Activated CD8-positive, alpha-beta memory T cell treated with anti-CD3 and anti-CD28 coated beads, Interleukin-2, amount 50 U/mL, for 24 hours (primary cell): ENCODE results near the gene CSF3R.
"Not testable (repeated sequence)": the region's sequence is repeated elsewhere in the genome, so short reads cannot be mapped to it uniquely, and the experiment has no call there.

Experiments used
- DNase-seq: peaks from one replicate; pipeline ENCODE4 v3.0.0-alpha.2; 2020; ENCODE audit errors: extremely low read depth

Gene CSF3R

DNA sequence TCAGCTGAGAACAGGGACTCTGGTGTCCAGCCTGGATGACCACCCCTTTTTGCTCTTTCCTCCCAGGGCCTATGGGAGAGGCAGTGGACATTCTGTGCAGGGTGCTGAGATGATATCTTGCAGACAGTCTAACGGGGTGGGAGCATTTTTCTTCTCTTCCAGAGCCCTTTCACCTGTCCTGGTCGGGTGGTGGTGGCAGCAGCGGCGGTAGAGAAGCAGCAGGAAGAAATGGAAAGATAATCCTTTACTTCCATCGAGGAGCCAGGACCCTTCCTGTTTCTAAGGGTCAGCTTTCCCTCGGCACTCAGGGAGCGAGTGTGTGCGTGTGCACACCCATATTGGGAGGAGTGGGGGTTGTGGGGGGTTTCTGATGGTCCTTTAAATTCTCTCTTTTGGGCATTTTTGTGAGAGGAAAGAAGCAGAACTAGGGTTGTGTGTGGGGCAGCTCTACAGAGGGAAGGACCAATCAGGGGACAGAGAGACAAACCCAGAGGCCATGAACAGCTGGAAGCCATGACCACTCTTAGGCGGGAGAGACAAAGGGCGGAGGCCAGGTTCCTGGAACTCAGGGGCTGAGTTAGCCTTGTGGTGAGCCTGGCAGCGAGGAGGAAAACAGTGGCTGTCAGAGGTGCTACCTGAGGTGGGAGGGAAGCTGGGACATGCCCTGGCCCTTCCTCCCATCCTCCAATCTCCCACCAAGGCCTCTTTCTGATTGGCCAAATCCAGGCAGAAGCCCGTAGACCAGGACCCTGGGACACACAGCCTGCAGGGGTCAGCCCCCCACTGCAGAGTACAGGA, 31.2 kb upstream of the CSF3R start:
- DNase-seq: no peak

DNA sequence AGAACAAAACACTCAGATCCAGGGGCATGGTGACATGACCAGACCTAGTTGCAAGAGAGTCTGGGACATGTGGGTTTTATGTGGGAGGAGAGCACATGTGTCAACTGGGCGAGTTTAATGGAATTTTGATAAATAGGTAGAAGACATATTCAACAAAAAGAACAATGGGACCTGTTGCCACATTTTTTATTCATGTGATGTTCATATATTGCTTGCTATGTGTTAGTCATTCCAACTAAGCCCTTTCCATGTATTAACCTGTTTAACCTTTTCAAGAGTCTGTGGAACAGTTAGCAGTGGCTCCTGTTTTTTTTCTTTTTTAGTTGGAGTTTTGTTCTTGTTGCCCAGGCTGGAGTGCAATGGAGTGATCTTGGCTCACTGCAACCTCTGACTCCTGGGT, 30.1 kb upstream of the CSF3R start:
- DNase-seq: no peak

DNA sequence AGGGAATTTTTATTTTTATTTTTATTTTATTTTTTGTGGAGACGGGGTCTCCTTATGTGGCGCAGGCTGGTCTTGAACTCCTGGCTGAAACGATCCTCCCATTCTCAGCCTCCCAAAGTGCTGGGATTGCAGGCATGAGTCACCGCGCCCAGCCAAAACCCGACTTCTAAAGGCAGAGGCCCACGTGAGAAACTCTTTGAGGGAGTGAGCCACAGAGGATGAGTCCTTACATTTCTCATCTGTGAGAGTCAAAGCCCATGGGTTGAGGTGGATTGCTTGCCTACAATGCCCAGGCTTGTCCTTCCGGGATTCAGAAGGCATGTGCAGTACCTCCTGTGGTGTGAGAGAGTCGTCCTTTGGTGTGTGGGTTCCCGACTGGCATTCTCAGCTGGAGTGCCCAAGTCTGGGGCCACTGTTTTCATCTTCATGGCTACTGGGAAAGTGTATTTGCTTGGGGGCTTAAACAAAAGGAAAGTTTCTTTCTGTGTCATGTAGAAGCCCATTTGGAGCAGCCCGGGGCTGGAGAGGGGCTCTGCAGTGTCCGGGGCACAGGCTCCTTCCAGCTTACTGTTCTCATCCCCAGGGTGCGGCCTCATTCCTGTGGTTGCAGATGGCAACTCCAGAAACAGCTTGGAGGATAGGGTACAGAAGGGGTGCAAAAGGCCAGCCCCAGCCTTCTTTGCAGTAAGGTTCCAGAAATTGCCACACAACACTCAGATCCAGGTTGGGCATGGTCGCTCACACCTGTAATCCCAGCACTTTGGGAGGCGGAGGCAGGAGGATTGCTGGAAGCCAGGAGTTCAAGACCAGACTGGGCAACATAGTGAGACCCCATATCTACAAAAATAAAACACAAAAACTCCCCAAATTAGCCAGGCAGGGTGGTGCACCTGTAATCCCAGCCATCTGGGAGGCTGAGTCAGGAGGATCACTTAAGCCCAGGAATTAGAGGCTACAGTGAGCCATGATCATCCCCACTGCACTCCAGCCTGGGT, 29.4 kb upstream of the CSF3R start:
- DNase-seq: no peak

DNA sequence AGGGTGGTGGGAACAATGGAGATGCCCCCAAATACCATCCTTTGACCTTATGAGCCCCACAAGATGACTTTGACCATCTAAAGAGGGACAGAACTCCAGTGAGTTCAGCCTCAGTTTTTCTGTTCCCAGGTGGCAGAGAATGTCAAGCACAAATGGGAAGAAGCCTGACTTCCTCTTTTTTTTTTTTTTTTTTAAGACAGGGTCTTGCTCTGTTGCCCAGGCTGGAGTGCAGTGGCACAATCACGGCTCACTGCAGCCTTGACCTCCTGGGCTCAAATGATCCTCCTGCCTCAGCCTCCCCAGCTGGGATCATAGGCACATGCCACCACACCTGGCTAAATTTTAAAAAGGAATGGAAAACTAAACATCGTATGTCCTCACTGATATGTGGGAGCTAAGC, 28.5 kb upstream of the CSF3R start:
- DNase-seq: not testable (repeated sequence)

DNA sequence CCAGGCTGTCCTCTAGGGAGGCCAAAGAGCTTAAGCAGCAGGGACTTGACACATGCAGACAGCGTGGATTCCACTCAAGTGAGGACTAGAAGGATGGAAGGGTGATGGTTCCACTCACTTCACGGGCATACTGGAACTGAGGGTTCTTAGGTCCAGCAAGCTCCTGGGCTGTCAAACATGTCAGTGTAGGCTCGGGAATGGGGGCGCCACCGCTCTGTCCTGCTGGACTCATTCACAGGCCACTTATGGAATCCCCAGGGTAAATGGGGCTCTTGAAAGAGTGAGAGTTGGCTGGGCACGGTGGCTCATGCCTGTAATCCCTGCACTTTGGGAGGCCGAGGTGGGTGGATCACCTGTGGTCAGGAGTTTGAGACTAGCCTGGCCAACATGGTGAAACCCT, 27.7 kb upstream of the CSF3R start:
- DNase-seq: no peak

DNA sequence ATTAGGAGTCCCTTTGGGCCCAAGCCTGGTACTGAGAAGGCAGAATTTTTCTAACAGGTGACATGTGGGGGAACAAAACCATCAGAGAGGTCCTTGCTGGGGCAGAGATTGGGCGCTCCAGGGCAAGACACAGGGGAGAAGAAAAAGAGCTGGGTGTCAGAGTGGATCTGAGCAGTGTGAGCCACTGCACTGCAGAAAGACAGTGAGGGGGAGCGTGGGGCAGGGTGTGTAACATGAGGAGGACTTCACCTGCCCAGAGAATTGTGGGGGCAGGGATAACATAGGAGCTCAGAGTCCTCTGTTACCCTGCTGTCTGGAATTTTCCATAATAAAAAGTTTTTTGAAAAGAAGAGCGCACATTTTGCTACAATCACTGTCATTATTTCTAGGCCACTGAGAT, 25.5 kb upstream of the CSF3R start:
- no peak for DNase-seq

DNA sequence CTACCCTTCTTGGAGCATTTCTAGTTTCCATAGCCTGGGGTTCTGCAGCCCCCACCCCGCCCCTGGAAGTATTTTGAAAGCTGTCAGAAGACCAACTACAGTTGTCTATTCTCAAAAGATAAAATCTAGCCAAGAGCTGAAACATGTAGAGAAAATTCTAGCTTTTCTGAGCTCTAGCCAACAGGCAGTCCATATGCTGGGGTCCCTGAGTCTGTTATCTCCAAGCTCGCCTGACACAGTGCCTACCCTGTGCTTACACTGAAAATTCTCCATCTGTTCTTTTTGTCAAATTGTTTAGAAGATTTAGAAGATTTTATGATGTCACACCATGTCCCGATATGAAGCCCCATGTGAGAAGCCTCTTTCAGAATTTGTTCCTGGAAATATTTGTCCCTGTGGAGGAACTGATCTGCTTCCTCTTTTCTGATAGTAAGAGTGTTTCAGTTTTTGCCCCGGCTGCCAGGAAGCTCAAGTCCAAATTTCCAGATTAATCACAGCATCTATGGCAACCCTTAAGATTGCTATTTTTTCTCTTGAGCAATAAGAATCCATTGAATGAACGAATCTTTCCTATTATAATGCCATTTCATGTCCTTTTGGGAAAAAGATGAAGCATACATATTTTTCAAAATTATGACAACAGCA, 23.7 kb upstream of the CSF3R start:
- DNase-seq: no peak

DNA sequence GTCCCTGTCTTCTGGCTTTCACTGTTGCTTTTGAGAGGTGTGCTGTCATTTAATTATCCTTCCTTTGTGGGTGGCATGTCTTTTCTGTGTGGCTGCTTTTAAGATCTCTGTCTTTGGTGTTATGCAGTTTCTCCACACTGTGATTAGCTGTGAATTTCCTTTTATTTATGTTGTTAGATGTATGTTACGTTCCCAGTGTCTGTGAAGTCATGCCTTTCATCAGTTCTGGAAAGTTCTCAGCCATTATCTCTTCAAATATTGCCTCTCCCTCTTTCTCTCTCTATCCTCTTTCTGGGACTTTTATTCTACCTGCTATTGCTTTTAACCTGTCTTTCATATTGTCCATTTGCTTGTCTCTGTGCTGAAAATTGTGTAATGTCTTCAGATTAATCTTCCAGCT, 21.0 kb upstream of the CSF3R start:
- DNase-seq: no peak

DNA sequence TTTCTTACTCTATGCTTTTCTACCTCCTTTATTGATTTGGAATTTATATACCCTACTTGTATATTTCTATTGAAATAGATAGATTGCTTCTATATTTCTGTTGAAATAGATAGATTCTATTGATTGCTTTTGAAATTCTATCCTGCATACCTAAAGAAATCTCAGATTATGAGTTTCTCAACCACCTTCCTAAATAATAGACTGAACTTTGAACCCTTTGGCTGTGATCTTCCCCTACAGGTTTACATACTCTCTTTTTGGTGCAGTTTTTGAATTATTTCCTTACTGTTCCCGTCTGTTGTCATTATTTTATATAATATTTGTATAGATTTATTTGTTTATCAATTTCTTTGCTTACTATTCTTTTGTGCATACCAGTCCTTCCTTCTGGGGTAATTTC, 20.4 kb upstream of the CSF3R start:
- no peak for DNase-seq

DNA sequence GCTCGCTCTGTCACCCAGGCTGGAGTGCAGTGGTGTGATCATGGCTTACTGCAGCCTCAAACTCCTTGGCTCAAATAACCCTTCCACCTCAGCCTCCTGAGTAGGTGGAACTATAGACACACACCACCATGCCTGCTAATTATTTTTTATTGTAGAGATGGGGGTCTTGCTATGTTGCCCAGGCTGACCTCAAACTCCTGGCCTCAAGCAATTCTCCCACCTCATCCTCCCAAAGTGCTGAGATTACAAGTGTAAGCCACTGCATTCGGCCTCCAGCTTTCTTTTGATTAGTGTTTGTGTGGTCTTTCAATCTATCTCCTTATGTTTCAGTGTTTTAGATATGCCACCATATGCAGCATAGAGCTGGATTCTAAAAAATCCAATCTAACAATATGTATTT, 19.9 kb upstream of the CSF3R start:
- DNase-seq: no peak

DNA sequence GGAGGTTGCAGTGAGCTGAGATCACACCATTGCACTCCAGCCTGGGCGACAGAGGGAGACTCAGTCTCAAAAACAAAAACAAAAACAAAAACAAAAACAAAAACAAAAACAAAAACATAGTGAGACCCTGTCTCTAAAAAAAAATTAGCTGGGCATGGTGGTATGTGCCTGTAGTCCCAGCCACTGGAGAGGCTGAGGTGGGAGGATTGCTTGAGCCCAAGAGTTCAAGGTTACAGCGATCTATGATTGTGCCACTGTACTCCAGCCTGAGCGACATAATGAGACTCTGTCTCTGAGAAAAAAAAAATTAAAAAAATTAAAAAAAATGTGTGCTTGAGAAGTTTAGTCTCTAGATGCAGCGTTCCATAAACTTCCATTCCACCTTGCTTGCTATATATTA, 19.2 kb upstream of the CSF3R start:
- not testable (repeated sequence) for DNase-seq

DNA sequence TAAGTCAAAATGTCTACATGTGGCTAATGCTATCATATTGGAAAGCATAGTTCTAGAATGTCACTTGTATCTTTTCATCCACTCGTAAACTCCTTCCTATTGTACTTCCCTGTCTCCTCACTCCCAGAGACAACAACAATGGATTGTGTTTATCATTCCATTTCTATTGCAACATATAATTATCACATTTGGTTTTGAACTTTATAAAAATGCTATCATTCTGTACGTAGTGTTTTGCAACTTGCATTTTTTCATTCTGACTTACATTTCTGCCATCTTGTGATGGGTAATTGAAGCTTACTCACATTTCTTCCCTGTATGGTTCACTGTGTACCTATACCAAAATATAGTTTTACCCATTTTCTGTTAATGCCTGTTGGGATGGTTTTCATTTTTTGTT, 14.5 kb upstream of the CSF3R start:
- no peak for DNase-seq

DNA sequence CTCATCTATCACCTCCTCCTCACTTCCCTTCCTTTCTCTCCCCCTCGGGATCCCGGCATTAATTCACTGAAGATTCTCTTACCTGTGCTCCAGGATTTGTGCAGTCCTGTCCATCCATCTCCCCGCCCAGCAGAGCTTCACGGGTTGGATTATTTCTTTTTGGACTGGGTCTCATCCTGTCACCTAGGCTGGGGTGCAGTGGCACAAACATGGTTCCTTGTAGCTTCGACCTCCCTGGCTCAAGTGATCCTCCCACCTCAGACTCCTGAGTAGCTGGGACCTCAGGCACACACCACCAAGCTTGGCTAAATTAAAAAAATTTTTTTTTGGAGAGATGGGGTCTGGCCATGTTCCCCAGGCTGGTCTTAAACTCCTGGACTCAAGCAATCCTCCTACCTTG, 12.3 kb upstream of the CSF3R start:
- DNase-seq: no peak

DNA sequence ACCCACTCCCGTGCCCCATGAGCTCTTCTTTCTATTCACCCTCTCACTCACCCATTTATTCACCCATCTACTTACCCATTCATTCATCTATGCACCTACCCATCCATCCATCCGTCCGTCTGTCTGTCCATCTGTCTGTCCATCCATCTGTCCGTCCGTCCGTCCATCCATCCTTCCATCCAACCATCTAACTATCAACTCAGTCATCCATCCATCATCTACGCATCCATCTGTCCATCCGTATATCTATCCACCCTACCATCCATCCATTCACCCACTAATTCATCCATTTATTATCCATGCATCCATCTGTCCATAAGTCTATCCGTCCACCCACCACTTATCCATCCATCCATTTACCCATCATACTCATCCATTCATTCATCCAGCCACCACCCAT, 10.8 kb upstream of the CSF3R start:
- no peak for DNase-seq

DNA sequence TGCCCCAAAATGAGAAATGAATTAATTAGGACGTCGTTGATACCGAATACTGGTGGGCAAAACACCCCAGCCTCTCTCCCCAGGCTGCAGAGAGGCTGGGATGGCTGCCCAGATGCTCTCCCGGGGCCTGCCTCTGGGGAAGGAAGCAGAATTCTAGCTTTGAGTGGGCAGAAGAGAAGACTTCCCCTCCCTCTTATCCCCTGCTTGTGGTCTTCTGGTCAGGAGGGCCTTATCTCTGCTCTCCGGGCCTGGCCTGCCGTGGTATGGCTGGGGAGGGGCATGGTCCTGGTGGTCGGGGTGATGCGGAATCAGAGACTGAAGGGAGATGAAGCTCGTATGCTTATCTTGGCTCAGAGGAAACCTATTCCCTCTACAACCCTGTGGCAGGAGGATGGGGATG, 9.8 kb upstream of the CSF3R start:
- no peak for DNase-seq

DNA sequence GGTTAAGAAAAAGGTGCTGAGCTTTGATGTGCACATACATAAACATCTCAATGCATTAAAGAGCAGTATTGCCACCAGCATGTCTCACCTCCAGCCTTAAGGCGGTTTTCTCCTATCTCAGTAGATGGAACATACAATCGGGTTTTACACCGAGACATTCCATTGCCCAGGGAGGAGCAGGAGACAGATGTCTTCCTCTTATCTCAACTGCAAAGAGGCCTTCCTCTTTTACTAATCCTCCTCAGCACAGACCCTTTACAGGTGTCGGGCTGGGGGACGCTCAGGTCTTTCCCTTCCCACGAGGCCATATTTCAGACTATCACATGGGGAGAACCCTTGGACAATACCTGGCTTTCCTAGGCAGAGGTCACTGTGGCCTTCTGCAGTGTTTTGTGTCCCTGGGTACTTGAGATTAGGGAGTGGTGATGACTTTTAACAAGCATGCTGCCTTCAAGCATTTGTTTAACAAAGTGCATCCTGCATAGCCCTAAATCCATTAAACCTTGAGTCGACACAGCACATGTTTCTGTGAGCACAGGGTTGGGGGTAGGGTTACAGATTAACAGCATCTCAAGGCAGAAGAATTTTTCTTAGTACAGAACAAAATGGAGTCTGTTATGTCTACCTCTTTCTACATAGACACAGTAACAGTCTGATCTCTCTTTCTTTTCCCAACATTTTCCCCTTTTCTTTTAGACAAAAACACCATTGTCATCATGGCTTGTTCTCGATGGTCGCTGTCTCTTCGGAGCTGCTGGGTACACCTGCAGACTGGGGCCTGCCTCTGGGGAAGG, 6.7 kb upstream of the CSF3R start:
- not testable (repeated sequence) for DNase-seq

DNA sequence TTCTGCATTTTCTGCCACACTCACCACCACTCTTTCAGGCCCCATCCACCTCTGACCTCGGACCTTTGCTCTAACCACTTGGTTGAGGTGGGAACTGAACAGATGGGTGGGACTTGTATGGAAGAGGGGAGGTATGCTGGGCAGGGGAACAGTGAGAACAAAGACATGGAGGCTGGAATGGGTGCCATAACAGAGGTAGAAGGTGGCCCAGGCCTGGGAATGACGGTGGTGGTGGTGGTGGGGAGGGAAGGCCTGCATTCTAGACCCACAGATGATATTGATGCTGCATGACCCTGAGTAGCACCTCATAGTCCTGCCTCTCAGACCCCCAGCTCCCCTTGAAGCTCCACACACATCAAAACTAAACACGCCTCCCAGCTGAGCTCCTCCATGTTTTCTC, 5.2 kb upstream of the CSF3R start:
- no peak for DNase-seq

DNA sequence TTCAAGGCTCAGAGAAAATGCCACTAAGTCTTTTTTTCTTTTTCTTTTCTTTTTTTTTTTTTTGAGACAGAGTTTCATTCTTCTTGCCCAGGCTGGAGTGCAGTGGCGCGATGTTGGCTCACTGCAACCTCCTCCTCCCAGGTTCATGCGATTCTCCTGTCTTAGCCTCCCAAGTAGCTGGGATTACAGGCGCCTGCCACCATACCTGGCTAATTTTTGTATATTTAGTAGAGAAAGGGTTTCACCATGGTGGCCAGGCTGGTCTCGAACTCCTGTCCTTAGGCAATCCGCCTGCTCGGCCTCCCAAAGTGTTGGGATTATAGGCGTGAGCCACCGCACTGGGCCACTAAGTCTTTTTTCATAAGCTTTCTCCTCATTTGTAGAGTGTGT, 4.6 kb upstream of the CSF3R start:
- DNase-seq: not testable (repeated sequence)

DNA sequence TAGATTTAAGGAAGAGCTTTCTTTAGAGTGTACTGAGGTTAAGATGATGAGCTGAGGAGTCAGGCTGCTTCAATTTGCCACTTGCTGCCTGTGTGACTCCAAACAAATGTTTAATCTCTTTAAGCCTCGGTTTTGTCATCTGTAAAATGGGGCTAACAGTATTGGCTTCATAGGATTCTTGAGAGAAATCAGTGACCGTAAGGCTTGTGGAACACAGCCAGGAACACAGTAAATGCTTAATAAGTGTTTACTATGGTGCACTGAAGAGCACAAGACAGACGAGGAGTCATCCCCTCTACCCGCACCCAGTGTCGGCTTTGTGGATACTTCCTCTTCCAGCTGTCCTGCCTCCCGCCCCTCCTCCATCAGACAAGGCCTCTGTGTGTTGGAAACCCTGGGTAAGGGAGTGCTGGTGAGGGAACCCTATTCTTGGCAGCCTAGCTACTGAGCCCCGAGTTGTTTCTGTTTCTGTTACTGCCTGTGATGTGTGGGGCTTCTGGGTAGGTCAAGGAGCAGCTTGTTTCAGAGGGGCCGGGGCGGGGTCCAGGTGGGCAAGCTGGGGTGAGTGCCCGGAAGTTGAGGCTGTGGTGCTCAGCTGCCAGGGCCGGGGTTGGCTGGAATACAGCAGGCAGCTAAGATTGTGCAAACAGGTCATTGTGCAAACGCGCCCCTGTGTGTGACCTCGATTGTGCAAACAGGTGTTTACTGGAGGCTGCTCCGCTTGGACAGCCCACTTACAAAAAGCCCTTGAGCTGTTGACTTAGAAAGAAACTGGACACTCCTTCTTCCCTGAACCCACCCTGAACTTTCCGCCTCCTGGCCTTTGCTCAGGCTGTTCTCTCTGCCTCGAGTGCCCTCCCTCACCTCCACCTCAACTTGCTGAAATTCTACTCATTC, 4.0 kb upstream of the CSF3R start:
- DNase-seq: no peak

DNA sequence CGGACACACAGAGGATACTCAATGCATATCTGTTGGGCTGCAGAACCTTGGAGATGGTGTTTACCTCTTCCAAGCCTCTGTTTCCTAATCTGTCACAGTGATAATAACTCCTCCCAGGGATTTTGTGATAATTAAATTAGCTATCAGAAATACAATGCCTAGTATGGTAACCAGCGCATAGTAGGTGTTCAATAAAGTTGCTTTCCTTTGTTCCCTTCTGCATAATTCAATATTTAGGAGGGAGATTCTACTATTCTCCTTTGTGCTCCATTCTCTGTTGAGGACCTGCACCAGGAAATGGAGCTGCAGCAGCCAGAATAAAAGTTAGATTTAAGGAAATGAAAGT, 3.4 kb upstream of the CSF3R start:
- no peak for DNase-seq

DNA sequence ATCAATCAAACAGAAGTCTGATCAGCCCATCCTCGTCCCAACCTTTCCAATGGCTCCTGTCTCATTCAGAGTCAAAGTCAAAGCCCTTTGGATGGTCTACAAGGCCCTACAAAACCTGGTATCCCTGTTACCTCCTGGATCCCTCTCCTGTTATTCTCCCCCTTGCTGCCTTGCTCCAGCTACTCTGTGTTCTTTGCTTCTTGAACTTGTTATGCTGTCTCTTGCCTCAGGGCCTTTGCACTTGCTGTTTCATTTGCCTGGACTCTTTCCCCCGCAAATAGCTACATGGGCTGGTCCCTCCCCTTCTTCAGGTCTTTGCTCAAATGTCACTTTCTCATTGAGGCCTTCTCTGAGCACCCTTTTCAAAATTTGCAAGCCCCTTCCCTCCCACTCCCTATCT, 1.4 kb upstream of the CSF3R start:
- no peak for DNase-seq
